Thoracic aorta (tissue), 2 donors: ENCODE data around the gene NRXN2. TPM values are rescaled to one million over a fixed set of nuclear protein-coding genes. Genes with fewer than 3 reads are reported as not detected.
A peak's percentile ranks its signal among the peaks of the same experiment; 100 is the strongest.

Source experiments
- ATAC-seq: fragments of 150-250 bp; one replicate; pipeline ENCODE4 v1.8.0; 2017; ENCODE audit warnings: low read depth; ENCODE audit not compliant: insufficient number of reproducible peaks, low FRiP score
- DNase-seq: peaks from one replicate; pipeline ENCODE4 v3.0.0-alpha.2; 2020; ENCODE audit warnings: low spot score
- H3K27ac ChIP-seq, 2 donors: fragments of 200-600 bp; sonication (generic); 1 replicate in 1 of 2; 2 replicates in 1 of 2; pipeline ENCODE4 v1.5.1; 2016; ENCODE audit warnings: mild to moderate bottlenecking in 2 of 2, moderate library complexity in 2 of 2
- H3K27me3 ChIP-seq: fragments of 200-600 bp; sonication (generic); replicated peaks from 2 replicates; pipeline ENCODE4 v1.6.0; 2016; ENCODE audit warnings: mild to moderate bottlenecking; ENCODE audit not compliant: insufficient read depth
- H3K36me3 ChIP-seq: fragments of 200-600 bp; sonication (generic); one replicate; pipeline ENCODE4 v1.5.1; 2016
- H3K4me1 ChIP-seq, 2 donors: fragments of 200-600 bp; sonication (generic); 1 replicate in 1 of 2; 2 replicates in 1 of 2; pipeline versions ENCODE4 v1.5.1 to v1.6.0; 2016; ENCODE audit warnings: low read depth in 2 of 2, mild to moderate bottlenecking in 1 of 2; ENCODE audit not compliant: control insufficient read depth in 1 of 2
- H3K4me3 ChIP-seq: fragments of 200-600 bp; sonication (generic); 2 replicates; pipeline ENCODE4 v1.5.1; 2016; ENCODE audit warnings: mild to moderate bottlenecking
- H3K9me3 ChIP-seq: fragments of 200-600 bp; sonication (generic); 2 replicates; pipeline ENCODE4 v1.5.1; 2016
- CTCF ChIP-seq: fragments of 200-600 bp; sonication (generic); IDR thresholded peaks from one replicate; pipeline ENCODE4 v1.5.1; 2019; ENCODE audit warnings: antibody characterized with exemption
- total RNA-seq, 2 donors: library from RNA; depleted of rRNA; stranded (reverse); fragments of >200 nt; gene quantifications; one replicate each; pipeline versions ENCODE4 v1.1.0 to v1.2.3, GENCODE V29; 2016

Gene NRXN2
- total RNA-seq, 2 donors from 2014 or later, result 40.3 to 41.3 TPM

- Histone ChIP-seq H3K36me3 (no peaks in the 10 kb centered on the region), H3K9me3 (no peaks in the 10 kb centered on the region), H3K4me3 (no peak overlapping the region), H3K27ac (no peak overlapping the region), H3K27me3 (no peaks in the 10 kb centered on the region), H3K4me1 (no peaks in the 10 kb centered on the region)
- TF ChIP-seq CTCF, result no peak
- DNase-seq (no peak), ATAC-seq (no peak)
Observed at GRCh38 chr11:64694026-64694755, 28.8 kb downstream of the NRXN2 start.

GRCh38 chr11:64692764-64693331 lies 30.1 kb downstream of the NRXN2 start:
- no peak overlapping the region for H3K4me3 ChIP-seq
- H3K9me3 ChIP-seq, result no peaks in the 10 kb centered on the region
- TF ChIP-seq CTCF, result no peak
- ATAC-seq, result no peak
- peaks cover 4 to 13% of the 10 kb centered on the region in 2 donors for H3K4me1 ChIP-seq
- H3K36me3 ChIP-seq, result no peaks in the 10 kb centered on the region
- no peak for DNase-seq
- H3K27ac ChIP-seq, result no peak overlapping the region
- no peaks in the 10 kb centered on the region for H3K27me3 ChIP-seq

- no peaks in the 10 kb centered on the region for H3K9me3 ChIP-seq
- no peak overlapping the region for H3K4me3 ChIP-seq
- TF ChIP-seq CTCF, result no peak
- no peaks in the 10 kb centered on the region for H3K36me3 ChIP-seq
- ATAC-seq, result no peak
- no peak for DNase-seq
- H3K27ac ChIP-seq, result no peak overlapping the region
- H3K4me1 ChIP-seq, result peaks cover 17 to 26% of the 10 kb centered on the region in 2 donors
- no peaks in the 10 kb centered on the region for H3K27me3 ChIP-seq
Observed at GRCh38 chr11:64691543-64691942, 31.5 kb downstream of the NRXN2 start.

GRCh38 chr11:64690235-64690634 lies 32.8 kb downstream of the NRXN2 start:
- ATAC-seq (no peak), DNase-seq (no peak)
- H3K36me3 ChIP-seq, result no peaks in the 10 kb centered on the region
- peaks cover 18 to 30% of the 10 kb centered on the region in 2 donors for H3K4me1 ChIP-seq
- no peaks in the 10 kb centered on the region for H3K27me3 ChIP-seq
- no peak overlapping the region for H3K4me3 ChIP-seq
- H3K9me3 ChIP-seq, result no peaks in the 10 kb centered on the region
- no peak overlapping the region for H3K27ac ChIP-seq
- TF ChIP-seq CTCF, result no peak

- Histone ChIP-seq H3K9me3 (no peaks in the 10 kb centered on the region), H3K4me3 (peak overlapping the region; percentile 64), H3K36me3 (no peaks in the 10 kb centered on the region), H3K27me3 (no peaks in the 10 kb centered on the region), H3K27ac (peak overlapping the region; percentile 80 to 95), H3K4me1 (peaks cover 18 to 30% of the 10 kb centered on the region in 2 donors)
- DNase-seq, result peak; percentile 47
- peak; percentile 65 for ATAC-seq
- TF ChIP-seq CTCF, result peak; percentile 93
Observed at GRCh38 chr11:64688534-64688982, 34.4 kb downstream of the NRXN2 start.
